ENCODE results near the gene PRR16. TPM values are rescaled to one million over a fixed set of nuclear protein-coding genes. Genes with fewer than 3 reads are reported as not detected.

Gene PRR16
- total and polyA plus RNA-seq, 2 experiments from 2014 or later: 1.0 to 1.7 TPM

GRCh38 chr5:120443607-120444006 lies 20.5 kb upstream of the PRR16 start (continued):
- TF ChIP-seq ZNF462 (CRISPR knock-in tag; IDR thresholded peaks at IDR 0.05) (no peak), POLR2AphosphoS5 (IDR thresholded peaks at IDR 0.05; ENCODE audit: low read depth) (no peak), EZH2 (IDR thresholded peaks at IDR 0.05; ENCODE audit: low read depth, unreplicated experiment) (no peak)

- H3K27me3 Mint-ChIP-seq (ENCODE audit: insufficient read depth, low read depth, poor library complexity): peaks cover 1% of the 10 kb centered on the region
- H2AFZ ChIP-seq: peak overlapping the region; percentile 23; the same call in 1 of the 2 replicates
- H3K27ac ChIP-seq (ENCODE audit: low read depth): no peak overlapping the region
- no peak overlapping the region for H3K4me3 ChIP-seq
- no peaks in the 10 kb centered on the region for H3K36me3 ChIP-seq (ENCODE audit: insufficient read depth)
- no peaks in the 10 kb centered on the region for H3K79me2 ChIP-seq (replicated peaks; ENCODE audit: insufficient read depth)
- no peaks in the 10 kb centered on the region for H3F3A ChIP-seq (replicated peaks; ENCODE audit: low read depth)
- DNase-seq (ENCODE audit: low spot score): no peak
- H3K4me2 ChIP-seq: no peak overlapping the region; the same call in 1 of the 2 replicates
- H3K36me3 Mint-ChIP-seq (ENCODE audit: low read depth): no peaks in the 10 kb centered on the region
- peaks cover 17% of the 10 kb centered on the region; the same call in 1 of the 2 replicates for H3K4me1 ChIP-seq (ENCODE audit: insufficient read depth)
- H3K9me2 ChIP-seq (ENCODE audit: insufficient read depth): peaks cover 3% of the 10 kb centered on the region; the same call in 1 of the 2 replicates
- ATAC-seq: no peak
- peaks cover 10% of the 10 kb centered on the region; the same call in 2 of the 3 replicates for H3K4me1 Mint-ChIP-seq
- H3K27ac Mint-ChIP-seq: no peak overlapping the region; the same call in 1 of the 2 replicates
- H3K27me3 ChIP-seq (ENCODE audit: insufficient read depth): no peaks in the 10 kb centered on the region
- H3K4me3 Mint-ChIP-seq: no peak overlapping the region
- no peaks in the 10 kb centered on the region for H4K20me1 ChIP-seq (replicated peaks; ENCODE audit: insufficient read depth)
- H3K9me3 Mint-ChIP-seq: no peaks in the 10 kb centered on the region
- TF ChIP-seq REST (IDR thresholded peaks at IDR 0.05; ENCODE audit: unreplicated experiment) (no peak), ZNF114 (CRISPR knock-in tag; IDR thresholded peaks at IDR 0.05) (no peak), ZNF331 (CRISPR knock-in tag; IDR thresholded peaks at IDR 0.05; ENCODE audit: low read depth) (no peak), STAT1 (IDR thresholded peaks at IDR 0.05; ENCODE audit: unreplicated experiment) (no peak), CTCF (conservative IDR thresholded peaks at IDR 0.05; ENCODE audit: low read depth in 2 of 2) (no peak), EZH2 (IDR thresholded peaks at IDR 0.05; ENCODE audit: low read depth, unreplicated experiment) (no peak)
These were observed 18.0 kb upstream of the PRR16 start for GRCh38 chr5:120446068-120446492.

Data from GM23338 (cell line).